CD4-positive, alpha-beta T cell treated with Interleukin-1 beta for 1 hour (primary cell): ENCODE results near the gene CXCL13.
"Not testable (repeated sequence)": the region's sequence is repeated elsewhere in the genome, so short reads cannot be mapped to it uniquely, and the experiment has no call there.

ENCODE experiments used
- DNase-seq, 2 donors: peaks; one replicate each; pipeline ENCODE4 v3.0.0-alpha.2; 2020 to 2022

CXCL13 gene

DNA sequence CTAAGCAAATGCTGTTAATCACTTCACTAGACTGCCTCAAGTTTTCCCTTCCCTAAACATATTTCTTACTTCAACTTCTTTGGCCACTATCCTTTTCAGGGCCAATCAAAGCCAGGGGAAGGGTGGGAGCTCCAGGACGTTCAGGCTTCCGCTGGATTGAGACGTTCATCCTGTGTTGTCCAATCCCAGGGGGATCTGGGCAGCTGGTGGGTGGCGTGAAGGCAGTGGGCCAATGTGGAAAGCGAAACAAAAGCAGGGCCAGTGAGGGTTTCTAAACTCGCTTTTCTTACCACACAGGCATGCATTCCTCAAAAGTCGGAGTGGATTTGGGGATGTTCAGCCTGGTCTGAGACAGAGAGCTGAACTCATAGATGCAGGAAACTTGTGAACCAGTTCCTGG, 7.6 kb downstream of the CXCL13 start:
- no peak for DNase-seq

- DNase-seq = no peak
Observed at GRCh38 chr4:77615153-77615552, 9.5 kb downstream of the CXCL13 start.

- DNase-seq = no peak
Observed at GRCh38 chr4:77617203-77617602, 11.6 kb downstream of the CXCL13 start.

GRCh38 chr4:77618383-77619241, 13.0 kb downstream of the CXCL13 start:
- DNase-seq = peak; percentile 41 to 61

DNA sequence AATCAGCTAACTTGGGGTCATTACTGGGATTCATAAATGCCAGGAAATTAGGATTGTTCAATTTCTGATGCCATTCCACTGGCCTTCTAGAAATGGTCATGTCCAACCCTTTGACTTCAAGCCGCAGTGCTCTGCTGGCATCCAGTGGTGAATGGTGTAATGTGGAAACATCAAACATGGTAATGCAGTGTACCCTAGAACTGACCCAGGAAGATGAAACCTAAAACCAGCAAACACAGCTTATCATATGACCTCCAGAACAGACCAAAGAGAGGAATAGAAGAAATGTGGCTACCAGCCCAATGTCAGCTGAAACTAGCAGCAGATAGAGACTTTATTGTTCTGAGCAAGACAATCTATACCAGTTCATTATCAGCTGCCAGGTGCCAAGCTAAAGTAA, 13.8 kb downstream of the CXCL13 start:
- DNase-seq = no peak

GRCh38 chr4:77621254-77621653, 15.6 kb downstream of the CXCL13 start:
- no peak for DNase-seq

DNA sequence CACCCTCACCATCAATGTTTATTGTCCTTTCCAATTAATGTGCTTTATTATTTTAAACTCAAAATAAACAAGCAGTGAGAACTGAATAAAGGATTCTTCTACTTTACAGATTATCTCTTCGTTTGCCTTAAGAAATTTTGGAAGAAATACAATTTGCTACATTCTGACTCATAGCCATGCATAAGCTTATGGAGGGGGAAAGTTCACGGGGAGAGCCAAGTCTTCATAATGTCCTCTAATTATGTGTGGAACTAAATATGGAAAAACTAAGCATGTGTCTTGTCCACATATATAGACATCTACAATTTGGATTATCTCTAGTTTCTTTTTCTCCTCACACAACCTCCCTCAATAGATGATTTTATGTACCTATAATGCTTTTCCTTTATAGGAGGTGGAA, 17.5 kb downstream of the CXCL13 start:
- no peak for DNase-seq

- no peak for DNase-seq
Observed at GRCh38 chr4:77624213-77624612, 18.6 kb downstream of the CXCL13 start.

- DNase-seq = no peak
Observed at GRCh38 chr4:77625485-77625884, 19.9 kb downstream of the CXCL13 start.

- no peak for DNase-seq
Observed at GRCh38 chr4:77629885-77630284, 24.3 kb downstream of the CXCL13 start.

GRCh38 chr4:77631276-77631675, 25.7 kb downstream of the CXCL13 start:
- no peak for DNase-seq

DNA sequence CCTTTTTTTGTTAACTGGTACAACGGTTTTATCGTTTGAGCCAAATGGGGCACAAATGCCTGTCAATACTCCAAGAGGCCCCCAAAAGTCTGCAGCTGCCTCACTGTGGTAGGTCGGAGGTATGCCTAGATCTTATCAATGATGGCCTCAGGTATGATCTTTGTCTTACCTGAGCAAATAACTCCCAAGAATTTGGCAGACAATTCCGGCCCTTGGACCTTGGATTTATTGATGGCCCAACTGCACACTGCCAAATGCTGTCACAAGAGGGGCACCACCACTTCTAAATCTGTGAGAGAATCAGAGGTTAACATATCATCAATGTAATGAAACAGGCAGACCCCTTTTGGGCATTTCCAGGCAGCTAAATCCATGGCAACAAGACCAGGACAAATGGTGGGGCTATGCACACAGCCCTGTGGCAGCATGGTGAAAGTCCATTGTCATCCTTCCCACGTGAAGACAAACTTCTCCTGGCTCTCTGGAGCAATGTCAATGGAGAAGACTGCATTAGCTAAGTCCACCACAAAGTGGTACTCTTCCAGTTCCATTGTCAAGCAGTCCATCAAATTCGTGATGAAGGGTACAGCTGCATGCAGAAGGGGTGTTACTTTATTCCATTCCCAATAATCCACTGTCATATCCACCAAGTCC, 28.6 kb downstream of the CXCL13 start:
- no peak for DNase-seq

- DNase-seq = no peak
Observed at GRCh38 chr4:77635246-77635645, 29.6 kb downstream of the CXCL13 start.

- no peak for DNase-seq
Observed at GRCh38 chr4:77635876-77636275, 30.3 kb downstream of the CXCL13 start.

DNA sequence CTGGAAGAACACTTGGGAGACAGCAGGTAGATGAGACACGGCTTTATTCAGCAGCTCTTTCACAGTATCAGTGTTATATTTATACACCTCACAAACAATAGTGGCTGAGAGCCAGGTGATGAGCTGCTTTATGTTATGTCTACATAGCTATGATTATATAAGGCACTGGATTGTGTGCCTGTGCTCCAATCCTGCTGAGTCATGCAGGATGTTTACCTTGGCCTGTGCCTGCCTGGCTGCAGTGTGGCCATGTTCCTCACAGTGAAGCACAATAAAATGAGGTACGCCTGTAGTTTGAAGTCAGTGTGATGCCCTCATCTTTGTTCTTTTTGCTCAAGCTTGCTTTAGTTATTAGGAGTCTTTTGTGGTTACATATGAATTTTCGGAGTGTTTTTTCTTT, 31.3 kb downstream of the CXCL13 start:
- no peak for DNase-seq

- not testable (repeated sequence) for DNase-seq
Observed at GRCh38 chr4:77644069-77644468, 38.4 kb downstream of the CXCL13 start.

GRCh38 chr4:77650787-77651186, 45.2 kb downstream of the CXCL13 start:
- no peak for DNase-seq

DNA sequence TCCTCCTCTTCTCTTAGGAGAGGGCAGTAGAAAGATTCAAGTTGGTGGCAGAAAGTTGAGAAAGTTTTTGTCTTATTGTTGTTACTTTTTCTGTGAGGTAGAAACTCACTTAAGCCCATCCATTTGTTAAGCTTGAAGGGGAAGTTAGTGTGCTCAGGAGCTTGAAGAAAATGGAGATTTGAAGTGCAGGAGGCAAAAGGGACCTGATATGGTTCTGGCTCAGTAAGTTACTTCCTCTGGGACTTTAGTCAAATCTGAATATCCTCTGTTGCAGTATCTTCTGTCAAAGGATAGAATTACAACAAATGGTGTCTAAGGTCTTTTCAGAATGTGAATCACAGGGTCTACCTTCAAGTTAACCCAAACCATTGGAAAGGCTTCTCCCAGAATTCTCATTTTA, 46.2 kb downstream of the CXCL13 start:
- no peak for DNase-seq

DNA sequence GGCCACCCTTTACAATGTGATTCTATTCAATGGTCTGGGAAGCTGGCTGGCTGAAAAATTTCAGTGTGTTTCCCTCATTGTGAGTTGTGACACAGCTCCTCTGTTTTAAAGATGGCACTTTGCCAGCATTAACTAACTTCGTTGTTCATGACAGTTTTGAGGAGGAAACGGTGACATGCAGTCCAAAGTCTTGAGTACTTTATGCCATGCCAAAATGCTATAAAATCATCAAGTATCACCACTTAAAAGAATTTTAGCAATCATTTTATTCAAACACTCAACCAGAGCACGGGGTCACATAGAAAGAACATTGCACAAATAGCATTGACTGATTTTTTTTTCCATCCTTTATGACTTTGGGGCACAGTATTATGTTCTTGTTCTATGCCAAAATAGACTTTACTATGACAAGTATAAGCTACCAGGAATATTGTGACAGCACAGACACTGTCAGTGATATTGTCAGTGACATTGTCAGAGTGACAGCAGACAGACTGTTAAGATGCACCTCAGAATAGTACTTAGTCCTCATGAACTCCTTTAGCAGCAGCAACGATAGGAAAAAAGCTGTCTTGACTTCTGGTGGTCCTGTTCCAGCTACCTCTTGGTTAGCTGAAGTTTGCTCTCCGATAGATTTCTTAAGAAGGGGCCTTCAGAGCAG, 46.7 kb downstream of the CXCL13 start:
- DNase-seq = no peak

DNA sequence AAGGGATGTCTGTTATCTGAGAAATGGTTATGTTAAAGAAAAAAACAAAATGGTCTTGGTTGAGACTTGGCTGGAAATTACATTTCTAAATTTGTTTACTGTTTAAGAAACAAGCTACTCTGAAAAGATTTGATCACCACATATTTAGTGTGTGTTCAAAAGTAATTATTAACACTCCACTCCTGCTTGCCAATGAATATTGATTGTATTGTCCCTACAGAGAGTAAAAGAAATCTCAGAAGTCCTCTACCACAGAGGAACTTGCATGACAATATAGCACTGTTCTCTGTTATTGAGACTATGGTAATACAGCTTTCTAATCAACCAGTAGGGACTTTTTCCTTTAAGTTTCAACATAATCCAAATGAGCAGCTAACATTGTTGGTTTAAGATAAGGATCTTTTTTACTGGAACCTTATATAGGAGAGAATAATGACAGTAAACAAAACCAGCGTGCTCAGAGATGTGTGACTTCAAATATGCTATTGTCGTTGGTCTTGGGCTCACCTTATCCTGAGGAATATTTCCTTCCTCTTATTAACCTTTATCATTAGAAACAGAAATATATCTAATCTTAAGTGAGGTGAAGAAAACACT, 47.6 kb downstream of the CXCL13 start:
- no peak for DNase-seq

DNA sequence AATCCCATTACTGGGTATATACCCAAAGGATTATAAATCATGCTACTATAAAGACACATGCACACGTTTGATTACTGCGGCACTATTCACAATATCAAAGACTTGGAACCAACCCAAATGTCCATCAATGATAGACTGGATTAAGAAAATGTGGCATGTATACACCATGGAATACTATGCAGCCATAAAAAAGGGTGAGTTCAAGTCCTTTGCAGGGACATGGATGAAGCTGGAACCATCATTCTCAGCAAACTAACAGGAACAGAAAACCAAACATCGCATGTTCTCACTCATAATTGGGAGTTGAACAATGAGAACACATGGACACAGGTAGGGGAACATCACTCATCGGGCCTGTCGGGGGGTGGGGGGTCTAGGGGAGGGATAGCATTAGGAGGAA, 54.7 kb downstream of the CXCL13 start:
- not testable (repeated sequence) for DNase-seq
